Measurements from ENCODE around the gene COX20.
A peak's percentile ranks its signal among the peaks of the same experiment; 100 is the strongest.
"Not testable (repeated sequence)": the region's sequence is repeated elsewhere in the genome, so short reads cannot be mapped to it uniquely, and the experiment has no call there.

The COX20 gene

GRCh38 chr1:244835276-244836134 is at the start of gene COX20:
TSS of gene COX20 (plus strand) at chr1:244835658. CDS start at chr1:244835715, 57 bp downstream.
- DNase-seq = peak; percentile 90

GRCh38 chr1:244788493-244789275 is 46.8 kb upstream of the COX20 start:
- DNase-seq = no peak

GRCh38 chr1:244789276-244789580 is 46.2 kb upstream of the COX20 start:
- DNase-seq = no peak

- DNase-seq = no peak
Measured at GRCh38 chr1:244789731-244790130, 45.7 kb upstream of the COX20 start.

- no peak for DNase-seq
Measured at GRCh38 chr1:244791061-244791460, 44.4 kb upstream of the COX20 start.

GRCh38 chr1:244792188-244792850 is 43.1 kb upstream of the COX20 start:
- no peak for DNase-seq

GRCh38 chr1:244794071-244794470 is 41.4 kb upstream of the COX20 start:
- no peak for DNase-seq

- DNase-seq = not testable (repeated sequence)
Measured at GRCh38 chr1:244794516-244794915, 40.9 kb upstream of the COX20 start.

- DNase-seq = peak; percentile 49
Measured at GRCh38 chr1:244796719-244797406, 38.6 kb upstream of the COX20 start.

- DNase-seq = no peak
Measured at GRCh38 chr1:244800821-244801220, 34.6 kb upstream of the COX20 start.

GRCh38 chr1:244801246-244801645 is 34.2 kb upstream of the COX20 start:
- DNase-seq = peak; percentile 51

GRCh38 chr1:244802041-244802440 is 33.4 kb upstream of the COX20 start:
- DNase-seq = no peak

GRCh38 chr1:244802556-244803239 is 32.8 kb upstream of the COX20 start:
- DNase-seq = no peak

GRCh38 chr1:244804841-244805240 is 30.6 kb upstream of the COX20 start:
- no peak for DNase-seq

GRCh38 chr1:244807138-244807537 is 28.3 kb upstream of the COX20 start:
- DNase-seq = no peak

- DNase-seq = no peak
Measured at GRCh38 chr1:244810221-244810620, 25.2 kb upstream of the COX20 start.

- DNase-seq = no peak
Measured at GRCh38 chr1:244813327-244813726, 22.1 kb upstream of the COX20 start.

- DNase-seq = no peak
Measured at GRCh38 chr1:244815600-244816099, 19.8 kb upstream of the COX20 start.

- no peak for DNase-seq
Measured at GRCh38 chr1:244817415-244817894, 18.0 kb upstream of the COX20 start.

GRCh38 chr1:244820131-244820530 is 15.3 kb upstream of the COX20 start:
- no peak for DNase-seq

GRCh38 chr1:244821134-244821533 is 14.3 kb upstream of the COX20 start:
- no peak for DNase-seq

- no peak for DNase-seq
Measured at GRCh38 chr1:244822878-244823277, 12.6 kb upstream of the COX20 start.
